Measurements from ENCODE around the gene STEAP1.

DNA sequence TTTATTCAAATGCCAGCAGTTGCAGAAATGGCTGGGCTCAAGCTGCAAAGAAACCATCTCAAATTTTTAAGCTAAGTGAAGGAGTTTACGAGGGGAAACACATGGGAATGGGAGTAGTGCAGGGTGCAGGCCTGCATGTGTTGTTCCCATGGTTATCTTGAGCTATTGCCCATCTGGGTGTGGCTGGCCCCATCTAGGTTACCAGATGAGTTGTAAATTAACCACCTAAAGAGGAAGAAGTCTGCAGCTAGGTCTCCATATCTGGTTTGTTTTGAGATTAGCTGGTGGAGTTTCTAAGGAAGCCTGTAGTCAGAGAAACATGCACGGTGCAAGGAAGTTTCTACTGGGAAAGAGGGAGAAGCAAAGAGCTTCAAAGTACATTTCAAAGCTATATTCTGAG, 34.0 kb downstream of the STEAP1 start:
- no peak for TF ChIP-seq CTCF (IDR thresholded peaks at IDR 0.05)
- no peak for TF ChIP-seq TCF7L2 (IDR thresholded peaks at IDR 0.05; ENCODE audit: low read depth, low read length)
- no peak for TF ChIP-seq REST (IDR thresholded peaks at IDR 0.05; ENCODE audit: insufficient read depth in 1 of 2, low read depth in 2 of 2, low read length in 1 of 2)
- TF ChIP-seq SIN3A (IDR thresholded peaks at IDR 0.05; ENCODE audit: borderline replicate concordance, insufficient read depth, low read depth, low read length), result no peak
- no peak for TF ChIP-seq POLR2AphosphoS5 (IDR thresholded peaks at IDR 0.05; ENCODE audit: low read depth, low read length)

Measured in Panc1 (cell line).